ENCODE measurements around the gene IL17C.

DNA sequence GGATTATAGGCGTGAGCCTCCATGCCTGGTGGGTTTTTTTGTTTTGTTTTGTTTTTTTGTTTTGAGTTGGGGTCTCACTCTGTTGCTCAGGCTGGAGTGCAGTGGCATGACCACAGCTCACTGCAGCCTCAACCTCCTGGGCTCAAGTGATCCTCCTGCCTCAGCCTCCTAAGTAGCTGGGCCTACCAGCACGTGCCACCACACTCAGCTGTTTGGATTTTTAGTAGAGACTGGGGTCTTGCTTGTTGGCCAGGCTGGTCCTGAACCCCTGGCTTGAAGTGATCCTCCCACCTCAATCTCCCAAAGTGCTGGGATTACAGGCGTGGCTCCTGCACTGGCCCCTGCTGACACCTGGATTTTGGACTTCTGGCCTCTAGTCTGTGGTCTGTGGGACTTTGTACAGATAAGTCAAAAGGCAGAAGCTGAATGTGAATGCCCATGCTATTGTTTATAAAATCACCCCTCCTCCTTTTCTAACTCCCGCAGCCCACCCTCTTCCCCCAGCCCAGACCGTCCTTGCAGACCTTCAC is 42.2 kb downstream of the IL17C start:
- TF ChIP-seq, protein P1, sequence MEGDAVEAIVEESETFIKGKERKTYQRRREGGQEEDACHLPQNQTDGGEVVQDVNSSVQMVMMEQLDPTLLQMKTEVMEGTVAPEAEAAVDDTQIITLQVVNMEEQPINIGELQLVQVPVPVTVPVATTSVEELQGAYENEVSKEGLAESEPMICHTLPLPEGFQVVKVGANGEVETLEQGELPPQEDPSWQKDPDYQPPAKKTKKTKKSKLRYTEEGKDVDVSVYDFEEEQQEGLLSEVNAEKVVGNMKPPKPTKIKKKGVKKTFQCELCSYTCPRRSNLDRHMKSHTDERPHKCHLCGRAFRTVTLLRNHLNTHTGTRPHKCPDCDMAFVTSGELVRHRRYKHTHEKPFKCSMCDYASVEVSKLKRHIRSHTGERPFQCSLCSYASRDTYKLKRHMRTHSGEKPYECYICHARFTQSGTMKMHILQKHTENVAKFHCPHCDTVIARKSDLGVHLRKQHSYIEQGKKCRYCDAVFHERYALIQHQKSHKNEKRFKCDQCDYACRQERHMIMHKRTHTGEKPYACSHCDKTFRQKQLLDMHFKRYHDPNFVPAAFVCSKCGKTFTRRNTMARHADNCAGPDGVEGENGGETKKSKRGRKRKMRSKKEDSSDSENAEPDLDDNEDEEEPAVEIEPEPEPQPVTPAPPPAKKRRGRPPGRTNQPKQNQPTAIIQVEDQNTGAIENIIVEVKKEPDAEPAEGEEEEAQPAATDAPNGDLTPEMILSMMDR (IDR thresholded peaks at IDR 0.05) = no peak
- no peak for TF ChIP-seq POLR2AphosphoS5 (IDR thresholded peaks at IDR 0.05)
- no peak for TF ChIP-seq POLR2A (IDR thresholded peaks at IDR 0.05)

Data from prostate gland (tissue), 2 donors.